Muscle of leg (tissue), 11 donors: ENCODE data around the gene FN1. TPM values are rescaled to one million over a fixed set of nuclear protein-coding genes. Genes with fewer than 3 reads are reported as not detected.
"Not testable (repeated sequence)": the region's sequence is repeated elsewhere in the genome, so short reads cannot be mapped to it uniquely, and the experiment has no call there.

Source experiments
- DNase-seq: peaks from one replicate; pipeline ENCODE4 v3.0.0; 2013
- H3K27ac ChIP-seq: one replicate; pipeline ENCODE4 v1.5.1; 2013; ENCODE audit warnings: mild to moderate bottlenecking, low read length, control low read depth
- H3K27me3 ChIP-seq: one replicate; pipeline ENCODE4 v1.6.1; 2013; ENCODE audit warnings: low read length; ENCODE audit not compliant: control insufficient read depth, insufficient read depth
- H3K36me3 ChIP-seq: one replicate; pipeline ENCODE4 v1.6.1; 2013; ENCODE audit warnings: low read length; ENCODE audit not compliant: control insufficient read depth, insufficient read depth
- H3K4me1 ChIP-seq: one replicate; pipeline ENCODE4 v1.6.1; 2013; ENCODE audit warnings: low read length; ENCODE audit not compliant: control insufficient read depth, insufficient read depth
- H3K4me3 ChIP-seq: one replicate; pipeline ENCODE4 v1.5.1; 2013; ENCODE audit warnings: low read length, control low read depth
- H3K9me3 ChIP-seq: replicated peaks from 2 replicates; pipeline ENCODE4 v1.6.1; 2013; ENCODE audit warnings: low read depth, low read length; ENCODE audit not compliant: control insufficient read depth
- WGBS: methylation state at CpG from one replicate; pipeline ENCODE4 v1.1.5; 2013; ENCODE audit warnings: missing lambda C conversion rate; ENCODE audit not compliant: insufficient coverage; 5-methylcytosine and 5-hydroxymethylcytosine counted together
- polyA plus RNA-seq, 8 donors: library from polyadenylated mRNA; unstranded; fragments of 120-200 nt; gene quantifications; one replicate each; pipeline versions ENCODE4 v1.2.1 to v1.2.3, GENCODE V29; 2013; ENCODE audit warnings: inconsistent platforms in 1 of 8, low replicate concordance in 1 of 8; ENCODE audit not compliant: insufficient read length in 8 of 8, insufficient read depth in 1 of 8
- total RNA-seq: library from RNA; stranded (reverse); fragments of 120-200 nt; gene quantifications from one replicate; pipeline ENCODE4 v1.2.4, GENCODE V29; 2013

Gene FN1
- total and polyA plus RNA-seq, 9 donors: 335 to 1,030 (median 518) TPM

DNA sequence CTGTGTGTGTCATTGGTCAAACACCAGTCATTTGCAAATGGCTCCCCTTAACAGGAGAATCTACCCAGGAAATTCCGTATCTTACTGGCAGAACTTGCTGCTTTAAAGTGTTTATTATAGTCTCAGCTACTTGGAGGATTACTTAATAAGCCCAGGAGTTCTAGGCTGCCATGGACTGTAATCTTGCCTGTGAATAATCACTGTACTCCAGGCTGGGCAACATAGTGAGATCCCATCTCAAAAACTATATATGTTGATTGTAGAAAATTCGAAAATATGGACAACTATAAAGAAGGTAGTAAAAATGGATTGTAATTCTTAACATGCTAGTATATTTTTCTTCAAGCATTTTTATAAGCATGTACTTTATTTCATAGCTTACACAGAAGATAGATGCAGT is 119.5 kb downstream of the FN1 start:
- no peak overlapping the region for H3K27ac ChIP-seq
- H3K4me1 ChIP-seq: peaks cover 8% of the 10 kb centered on the region
- no peak overlapping the region for H3K4me3 ChIP-seq
- H3K9me3 ChIP-seq: no peaks in the 10 kb centered on the region
- no peak for DNase-seq
- whole genome bisulfite sequencing: no CpG with 5 or more reads among the region's 2 CpGs
- H3K36me3 ChIP-seq: peaks cover 13% of the 10 kb centered on the region
- no peaks in the 10 kb centered on the region for H3K27me3 ChIP-seq

DNA sequence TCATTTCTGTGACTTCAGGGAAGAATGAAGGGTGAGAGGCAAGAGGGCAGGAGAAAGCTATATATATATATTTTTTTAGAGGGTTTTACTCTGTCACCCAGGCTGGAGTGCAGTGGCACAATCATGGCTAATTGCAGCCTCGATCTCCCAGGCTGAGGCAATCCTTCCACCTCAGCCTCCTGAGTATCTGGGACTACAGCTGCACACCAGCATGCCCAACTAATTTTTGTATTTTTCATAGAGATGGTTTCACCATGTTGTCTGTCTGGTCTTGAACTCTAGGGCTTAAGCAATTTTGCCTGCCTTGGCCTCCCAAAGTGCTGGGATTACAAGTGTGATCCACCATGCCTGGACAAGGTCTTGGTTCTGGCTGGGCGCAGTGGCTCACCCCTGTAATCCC is 120.6 kb downstream of the FN1 start:
- no peak for DNase-seq
- Histone ChIP-seq H3K27ac (no peak overlapping the region), H3K4me1 (peaks cover 11% of the 10 kb centered on the region), H3K27me3 (no peaks in the 10 kb centered on the region), H3K4me3 (no peak overlapping the region), H3K36me3 (peaks cover 11% of the 10 kb centered on the region), H3K9me3 (no peaks in the 10 kb centered on the region)
- WGBS: 100% methylated on average over 1 of the region's 2 CpGs

DNA sequence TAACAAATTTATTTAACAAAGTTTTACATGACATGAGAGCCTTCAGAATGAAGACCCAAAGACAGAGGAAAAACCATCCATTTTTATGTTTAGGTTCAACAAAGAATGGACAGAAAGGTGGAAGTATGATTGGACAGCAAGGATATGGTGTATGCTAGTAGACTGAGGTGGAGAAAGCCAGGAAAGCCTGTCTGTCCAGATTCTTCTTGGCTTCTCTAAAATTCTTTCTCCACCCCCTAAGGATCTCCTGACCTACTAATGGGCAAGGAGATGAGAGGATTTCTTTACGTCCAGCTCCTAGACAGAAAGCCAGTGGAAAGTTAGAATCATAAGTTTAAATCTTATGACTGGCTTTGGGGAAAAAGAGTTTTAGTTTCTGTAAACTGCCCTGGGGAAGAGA is 121.0 kb downstream of the FN1 start:
- H3K36me3 ChIP-seq: peaks cover 10% of the 10 kb centered on the region
- peaks cover 11% of the 10 kb centered on the region for H3K4me1 ChIP-seq
- peak; percentile 3 for DNase-seq
- H3K9me3 ChIP-seq: no peaks in the 10 kb centered on the region
- no peak overlapping the region for H3K4me3 ChIP-seq
- WGBS: no CpG with 5 or more reads among the region's 1 CpG
- H3K27ac ChIP-seq: no peak overlapping the region
- H3K27me3 ChIP-seq: no peaks in the 10 kb centered on the region

DNA sequence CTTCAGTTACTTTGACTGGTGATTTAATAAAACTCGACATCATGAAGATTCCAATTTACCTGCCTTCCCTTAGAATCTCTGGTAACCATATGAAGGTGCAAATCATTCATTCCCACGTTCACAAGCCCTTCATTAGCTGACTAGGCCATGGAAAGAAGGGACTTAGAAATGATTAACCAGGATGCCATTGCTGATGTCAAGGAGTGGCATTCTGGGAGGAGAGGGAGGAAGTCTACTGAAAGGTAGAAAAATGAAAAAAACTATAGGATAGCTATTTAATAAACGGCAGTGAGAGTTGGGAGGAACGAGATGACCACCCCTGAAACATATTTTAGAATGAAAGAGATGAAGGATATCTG is 122.6 kb downstream of the FN1 start:
- Histone ChIP-seq H3K9me3 (no peaks in the 10 kb centered on the region), H3K27me3 (no peaks in the 10 kb centered on the region), H3K27ac (no peak overlapping the region), H3K4me3 (no peak overlapping the region), H3K4me1 (peaks cover 11% of the 10 kb centered on the region), H3K36me3 (peaks cover 2% of the 10 kb centered on the region)
- WGBS: no CpG with 5 or more reads among the region's 4 CpGs
- DNase-seq: no peak

DNA sequence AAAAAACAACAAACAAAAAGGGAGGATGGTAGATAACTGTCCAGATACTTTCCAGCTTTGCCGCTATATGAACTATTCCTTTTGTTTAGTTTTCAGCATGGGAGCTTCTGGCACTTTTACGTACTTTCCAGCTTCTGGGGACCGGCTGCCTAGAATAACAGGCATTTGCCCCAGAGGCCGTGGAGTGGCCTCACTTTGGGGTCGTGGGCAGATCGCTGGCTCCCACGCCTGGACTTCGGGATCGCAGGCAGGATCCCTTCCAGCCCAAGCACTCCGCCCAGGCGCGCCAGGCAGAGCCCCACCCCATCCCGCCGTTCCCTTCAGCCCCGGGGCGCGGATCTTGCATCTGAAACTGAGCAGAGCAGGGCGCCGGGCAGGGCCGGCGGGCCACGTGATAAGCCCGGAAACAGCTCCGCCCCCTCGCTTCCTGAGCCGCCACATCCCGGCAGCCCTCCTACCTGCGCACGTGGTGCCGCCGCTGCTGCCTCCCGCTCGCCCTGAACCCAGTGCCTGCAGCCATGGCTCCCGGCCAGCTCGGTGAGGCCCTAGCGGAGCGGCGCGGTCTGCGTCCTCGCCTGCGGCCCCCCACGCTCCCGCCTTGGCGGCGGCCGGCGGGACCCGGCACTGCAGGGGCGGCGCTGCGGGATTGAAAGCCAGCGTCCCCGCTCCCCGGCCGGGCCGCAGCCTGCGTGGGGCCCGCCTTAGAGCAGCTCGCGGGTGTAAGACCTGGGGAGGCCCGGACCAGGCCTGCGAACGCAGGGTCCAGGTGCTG is 124.1 kb downstream of the FN1 start, which contains the start of gene ATIC:
Gene ATIC, plus strand, starts transcription at position 435 of the 772 bp plus-strand sequence. Its CDS starts 84 bp downstream, at position 519.
- Histone ChIP-seq H3K27ac (peak within 1 kb of the TSS; percentile 72), H3K9me3 (no peaks in the 10 kb centered on the region), H3K4me1 (peaks cover 11% of the 10 kb centered on the region), H3K36me3 (peaks cover 2% of the 10 kb centered on the region), H3K27me3 (no peaks in the 10 kb centered on the region), H3K4me3 (peak within 1 kb of the TSS; percentile 63)
- peak; percentile 94 for DNase-seq
- WGBS: under 1% methylated on average over 63 of the region's 64 CpGs

DNA sequence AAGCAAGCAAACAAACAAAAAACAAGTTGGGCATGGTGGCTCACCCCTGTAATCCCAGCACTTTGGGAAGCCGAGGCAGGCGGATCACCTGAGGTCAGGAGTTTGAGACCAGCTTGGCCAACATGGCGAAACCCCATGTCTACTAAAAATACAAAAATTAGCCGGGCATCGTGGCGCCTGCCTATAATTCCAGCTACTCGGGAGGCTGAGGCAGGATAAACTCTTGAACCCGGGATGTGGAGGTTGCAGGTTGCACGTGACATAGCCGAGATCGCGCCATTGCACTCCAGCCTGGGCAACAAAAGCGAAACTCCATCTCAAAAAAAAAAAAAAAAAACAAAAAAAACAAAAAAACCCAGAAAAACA is 124.6 kb downstream of the FN1 start:
- peak overlapping the region; percentile 63 for H3K4me3 ChIP-seq
- H3K27ac ChIP-seq: peak overlapping the region; percentile 72
- not testable (repeated sequence) for H3K9me3 ChIP-seq, H3K27me3 ChIP-seq, H3K36me3 ChIP-seq, DNase-seq
- peaks cover 11% of the 10 kb centered on the region for H3K4me1 ChIP-seq
- WGBS: 92% methylated on average over 2 of the region's 13 CpGs

Other genes with a start within 250 kb of the FN1 start
- 22.1 TPM for gene ATIC, start 124.0 kb downstream of the FN1 start, total RNA-seq
- 10 to 100 TPM; 44.6 to 69.2 (median 51.8) TPM for gene ATIC, start 124.0 kb downstream of the FN1 start, polyA plus RNA-seq